Endothelial cell of umbilical vein (primary cell): ENCODE measurements around the gene ESYT3. TPM values are rescaled to one million over a fixed set of nuclear protein-coding genes. Genes with fewer than 3 reads are reported as not detected.

Experiments
- BruUV-seq: library from RNA; stranded (reverse); fragments of 400-500 nt; replicated peaks from 2 replicates; lab custom pipeline; 2021; lab: Mats Ljungman, UMichigan
- CTCF ChIA-PET: fragments of 300-600, 350-600 bp; sonication (Branson Sonifier 250); formaldehyde crosslinking; loops from one replicate; lab custom pipeline; 2021; ENCODE audit warnings: antibody characterized with exemption, inconsistent platforms; lab: Charles Lee
- POLR2A ChIA-PET: fragments of 300-600, 350-600 bp; sonication (Branson Sonifier 250); formaldehyde crosslinking; loops from one replicate; lab custom pipeline; 2021; ENCODE audit warnings: antibody characterized with exemption, inconsistent platforms; lab: Charles Lee
- DNase-seq: peaks from one replicate; pipeline ENCODE4 v3.0.0-alpha.2; 2011; ENCODE audit warnings: low read depth, low spot score
- FAIRE-seq: peaks from 2 replicates; lab custom pipeline; 2011; peaks lifted over from hg19 to GRCh38; lab: Jason Lieb, UNC
- H2AFZ ChIP-seq: 2 replicates; pipeline ENCODE4 v1.6.0; 2012; ENCODE audit warnings: low read depth, low read length, control low read depth, inconsistent platforms
- H3K27ac ChIP-seq: 2 replicates; pipeline ENCODE4 v1.5.1; 2011; ENCODE audit warnings: low read depth, mild to moderate bottlenecking, control low read depth, low read length, moderate library complexity; ENCODE audit not compliant: insufficient read depth
- H3K27me3 ChIP-seq, 2 experiments: 2 replicates each; pipeline versions ENCODE4 v1.6.0 to v1.6.1; 2011; ENCODE audit warnings: low read length in 2 of 2, mixed read lengths in 1 of 2; ENCODE audit not compliant: control insufficient read depth in 2 of 2, insufficient read depth in 2 of 2
- H3K36me3 ChIP-seq, 2 experiments: 2 replicates in 1 of 2; 3 replicates in 1 of 2; pipeline ENCODE4 v1.5.1; 2011; ENCODE audit warnings: low read length in 2 of 2, mild to moderate bottlenecking in 1 of 2, moderate library complexity in 1 of 2; ENCODE audit not compliant: control insufficient read depth in 2 of 2, insufficient read depth in 2 of 2; ENCODE audit errors: extremely low read depth in 1 of 2
- H3K4me1 ChIP-seq: 3 replicates; pipeline ENCODE4 v1.5.1; 2011; ENCODE audit warnings: mild to moderate bottlenecking, low read length; ENCODE audit not compliant: control insufficient read depth, insufficient read depth; ENCODE audit errors: extremely low read depth
- H3K4me2 ChIP-seq: 2 replicates; pipeline ENCODE4 v1.6.1; 2011; ENCODE audit warnings: low read length, control low read depth, mixed read lengths; ENCODE audit not compliant: insufficient read depth
- H3K4me3 ChIP-seq, 3 experiments: fragments of 200-600 bp in 1 of 3; sonication (generic), shearing (Covaris generic) in 1 of 3; replicated peaks in 1 of 3; 2 replicates each; pipeline ENCODE4 v1.5.1; 2011 to 2016; ENCODE audit warnings: control low read depth in 3 of 3, low read length in 3 of 3, mild to moderate bottlenecking in 2 of 3, inconsistent platforms in 1 of 3, low read depth in 1 of 3, moderate library complexity in 1 of 3; ENCODE audit not compliant: insufficient read depth in 1 of 3
- H3K79me2 ChIP-seq: 2 replicates; pipeline ENCODE4 v1.6.0; 2012; ENCODE audit warnings: low read length, inconsistent platforms; ENCODE audit not compliant: control insufficient read depth, insufficient read depth
- H3K9ac ChIP-seq: replicated peaks from 2 replicates; pipeline ENCODE3; 2011; ENCODE audit warnings: low read length, control low read depth; ENCODE audit not compliant: insufficient read depth; ENCODE audit errors: extremely low read depth
- H3K9me1 ChIP-seq: replicated peaks from 3 replicates; pipeline ENCODE4 v1.6.0; 2011; ENCODE audit warnings: mild to moderate bottlenecking, low read length; ENCODE audit not compliant: control insufficient read depth, insufficient read depth; ENCODE audit errors: extremely low read depth
- H3K9me3 ChIP-seq: replicated peaks from 2 replicates; pipeline ENCODE4 v1.5.1; 2012; ENCODE audit warnings: low read length, inconsistent platforms; ENCODE audit not compliant: control insufficient read depth, insufficient read depth
- H4K20me1 ChIP-seq: replicated peaks from 2 replicates; pipeline ENCODE3; 2011; ENCODE audit warnings: mild to moderate bottlenecking, low read length; ENCODE audit not compliant: control insufficient read depth, insufficient read depth; ENCODE audit errors: extremely low read depth
- CTCF ChIP-seq, 2 donors: IDR thresholded peaks; 1 replicate in 1 of 2; 2 replicates in 1 of 2; pipeline ENCODE4 v1.5.1; 2011; ENCODE audit warnings: low read length in 2 of 2, mild to moderate bottlenecking in 2 of 2, moderate library complexity in 2 of 2, control low read depth in 1 of 2, inconsistent platforms in 1 of 2, low read depth in 1 of 2; ENCODE audit not compliant: insufficient read depth in 1 of 2; ENCODE audit errors: extremely low read depth in 1 of 2
- EZH2 ChIP-seq: IDR thresholded peaks from 2 replicates; pipeline ENCODE4 v1.6.1; 2012; ENCODE audit warnings: borderline replicate concordance, low read depth, mild to moderate bottlenecking, moderate library complexity, low read length, inconsistent platforms; ENCODE audit not compliant: severe bottlenecking
- FOS ChIP-seq: IDR thresholded peaks from 2 replicates; pipeline ENCODE4 v1.6.1; 2011; ENCODE audit warnings: mild to moderate bottlenecking, low read length, moderate library complexity, borderline replicate concordance; ENCODE audit not compliant: insufficient read depth
- GATA2 ChIP-seq: IDR thresholded peaks from 2 replicates; pipeline ENCODE4 v1.7.0; 2011; ENCODE audit warnings: low read depth, mild to moderate bottlenecking, moderate library complexity, mixed read lengths, low read length; ENCODE audit not compliant: insufficient read length, insufficient read depth
- JUN ChIP-seq: IDR thresholded peaks from 2 replicates; pipeline ENCODE4 v1.6.1; 2011; ENCODE audit warnings: borderline replicate concordance, low read depth; ENCODE audit not compliant: insufficient read length, insufficient read depth
- MAX ChIP-seq: IDR thresholded peaks from 2 replicates; pipeline ENCODE4 v1.6.1; 2011; ENCODE audit not compliant: insufficient read depth, insufficient read length
- MYC ChIP-seq: IDR thresholded peaks from one replicate; pipeline ENCODE4 v1.6.1; 2011; ENCODE audit warnings: mild to moderate bottlenecking, low read depth, low read length
- POLR2A ChIP-seq: IDR thresholded peaks from 2 replicates; pipeline ENCODE4 v1.6.1; 2012; ENCODE audit warnings: low read depth, mild to moderate bottlenecking, control low read depth, low read length
- POLR2AphosphoS5 ChIP-seq: IDR thresholded peaks from 2 replicates; pipeline ENCODE4 v1.6.1; 2012; ENCODE audit warnings: low read depth, mild to moderate bottlenecking, control low read depth, low read length, moderate library complexity; ENCODE audit not compliant: insufficient read depth
- dilution Hi-C: fragments of 300-500 bp; cut with MboI; formaldehyde crosslinking; loops from one replicate; pipeline ENCODE4 v1.15.0; 2019; ENCODE audit warnings: low sequenced_read_pairs; ENCODE audit not compliant: extremely low pct_ligation_motif_present
- intact Hi-C: fragments of 100-400 bp; cut with micrococcal nuclease; formaldehyde crosslinking; loops from one replicate; pipeline ENCODE4 v1.10.0; 2022
- polyA plus RNA-seq, 4 experiments: library from polyadenylated mRNA; depleted of rRNA in 3 of 4; stranded (reverse) in 3 of 4; unstranded in 1 of 4; fragments of >200 nt; gene quantifications; 2 replicates each; pipeline versions ENCODE4 v1.2.1 to v1.2.3, GENCODE V29; 2011 to 2012; ENCODE audit warnings: missing spikeins in 1 of 4
- total RNA-seq: library from RNA; stranded (reverse); gene quantifications from 2 replicates; pipeline ENCODE4 v1.2.3, GENCODE V29; 2021

ESYT3 gene
- total and polyA plus RNA-seq, 2 donors (not counting 3 experiments of a cell fraction or from before 2014, with no cell fraction given) = not detected

GRCh38 chr3:138423316-138423715 is 11.1 kb upstream of the ESYT3 start:
- peaks cover 0 to 5% of the 10 kb centered on the region in 2 experiments for H3K27me3 ChIP-seq
- no peaks in the 10 kb centered on the region for H3K4me1 ChIP-seq
- POLR2A ChIA-PET = no interaction called here
- H3K9me1 ChIP-seq = no peaks in the 10 kb centered on the region
- H3K4me2 ChIP-seq = no peak overlapping the region
- H3K79me2 ChIP-seq = no peaks in the 10 kb centered on the region
- no peaks in the 10 kb centered on the region for H4K20me1 ChIP-seq
- no peak overlapping the region for H2AFZ ChIP-seq
- no peak for DNase-seq
- H3K9me3 ChIP-seq = no peaks in the 10 kb centered on the region
- no peak overlapping the region for H3K27ac ChIP-seq
- no peak overlapping the region for H3K9ac ChIP-seq
- CTCF ChIA-PET = interaction anchor here (1.4 kb wide), 1 partner anchor 513 kb away, joined by 3 read pairs; no protein-coding TSS in a partner anchor
- FAIRE-seq = no peak
- TF ChIP-seq GATA2 (no peak), JUN (no peak), POLR2AphosphoS5 (no peak), CTCF (IDR thresholded peaks at IDR 0.05; ENCODE audit: extremely low read depth in 1 of 2, insufficient read depth in 1 of 2, low read depth in 1 of 2, low read length in 2 of 2) (no peak), MYC (no peak)
- H3K36me3 ChIP-seq = no peaks in the 10 kb centered on the region
- no peak overlapping the region for H3K4me3 ChIP-seq
- intact Hi-C loops = no loop called here
- dilution Hi-C loops = no loop called here
- BruUV-seq = no TSS peak

GRCh38 chr3:138424323-138424722 is 10.1 kb upstream of the ESYT3 start:
- Histone ChIP-seq H3K79me2 (no peaks in the 10 kb centered on the region), H3K9me3 (no peaks in the 10 kb centered on the region), H2AFZ (no peak overlapping the region), H3K9me1 (no peaks in the 10 kb centered on the region), H3K4me2 (no peak overlapping the region), H3K36me3 (no peaks in the 10 kb centered on the region), H3K27ac (no peak overlapping the region), H3K4me1 (no peaks in the 10 kb centered on the region), H3K4me3 (no peak overlapping the region), H3K27me3 (peaks cover 0 to 5% of the 10 kb centered on the region in 2 experiments), H4K20me1 (no peaks in the 10 kb centered on the region), H3K9ac (no peak overlapping the region)
- ChIA-PET POLR2A (no interaction called here), CTCF (no interaction called here)
- intact Hi-C loops (no loop called here), dilution Hi-C loops (no loop called here)
- BruUV-seq = no TSS peak
- no peak for FAIRE-seq
- DNase-seq = no peak
- no peak for TF ChIP-seq FOS
- no peak for TF ChIP-seq MYC
- TF ChIP-seq POLR2A = no peak
- TF ChIP-seq POLR2AphosphoS5 = no peak
- no peak for TF ChIP-seq CTCF (IDR thresholded peaks at IDR 0.05; ENCODE audit: extremely low read depth in 1 of 2, insufficient read depth in 1 of 2, low read depth in 1 of 2, low read length in 2 of 2)
- no peak for TF ChIP-seq MAX
- TF ChIP-seq GATA2 = no peak
- no peak for TF ChIP-seq EZH2
- no peak for TF ChIP-seq JUN
